SK-N-SH (cell line): Measurements from ENCODE around the gene STAM2. TPM values are rescaled to one million over a fixed set of nuclear protein-coding genes. Genes with fewer than 3 reads are reported as not detected.
"Not testable (repeated sequence)": the region's sequence is repeated elsewhere in the genome, so short reads cannot be mapped to it uniquely, and the experiment has no call there.

Source experiments
- CTCF ChIA-PET: fragments of 300-600, 350-600 bp; formaldehyde crosslinking; extraction: SDS; loops from one replicate; lab custom pipeline; 2021; lab: Yijun Ruan, JAX
- POLR2A ChIA-PET: fragments of 350-600 bp; sonication (Branson Sonifier 250); formaldehyde crosslinking; extraction: SDS; loops from one replicate; lab custom pipeline; 2020; ENCODE audit warnings: antibody characterized with exemption, inconsistent platforms; lab: Yijun Ruan, JAX
- DNase-seq: peaks from one replicate; pipeline ENCODE4 v3.0.0; 2012
- H2AFZ ChIP-seq: fragments of 200-600 bp; sonication (generic); 2 replicates; pipeline ENCODE4 v1.8.1; 2016; ENCODE audit warnings: antibody characterized with exemption, mild to moderate bottlenecking, low read depth
- H3F3A ChIP-seq: fragments of 200-600 bp; sonication (generic); replicated peaks from 2 replicates; pipeline ENCODE3; 2016; ENCODE audit warnings: antibody characterized with exemption, mild to moderate bottlenecking; ENCODE audit not compliant: insufficient read depth
- H3K27ac ChIP-seq, 2 experiments: fragments of 200-500 bp in 1 of 2; fragments of 200-600 bp in 1 of 2; sonication (Bioruptor generic) in 1 of 2; sonication (generic), shearing (Covaris generic) in 1 of 2; 2 replicates each; pipeline versions ENCODE4 v1.5.1 to v1.6.1; 2014 to 2016; ENCODE audit warnings: low read depth in 2 of 2, inconsistent platforms in 1 of 2, low read length in 1 of 2, mild to moderate bottlenecking in 1 of 2, mixed read lengths in 1 of 2
- H3K27me3 ChIP-seq: fragments of 200-600 bp; sonication (generic), shearing (Covaris generic); 2 replicates; pipeline ENCODE4 v1.6.1; 2016; ENCODE audit warnings: mixed run types; ENCODE audit not compliant: insufficient read depth
- H3K36me3 ChIP-seq, 2 experiments: fragments of 200-500 bp in 1 of 2; fragments of 200-600 bp in 1 of 2; sonication (Bioruptor generic) in 1 of 2; sonication (generic) in 1 of 2; replicated peaks in 1 of 2; 2 replicates each; pipeline versions ENCODE3 to v1.5.1; 2014 to 2016; ENCODE audit warnings: low read length in 1 of 2, mild to moderate bottlenecking in 1 of 2; ENCODE audit not compliant: insufficient read depth in 2 of 2, control insufficient read depth in 1 of 2
- H3K4me1 ChIP-seq, 2 experiments: fragments of 200-500 bp in 1 of 2; fragments of 200-600 bp in 1 of 2; sonication (Bioruptor generic) in 1 of 2; sonication (generic), shearing (Covaris generic) in 1 of 2; 2 replicates each; pipeline versions ENCODE4 v1.5.1 to v1.6.1; 2014 to 2016; ENCODE audit warnings: low read depth in 1 of 2, low read length in 1 of 2, mixed run types in 1 of 2; ENCODE audit not compliant: insufficient read depth in 2 of 2, control insufficient read depth in 1 of 2
- H3K4me2 ChIP-seq: fragments of 200-600 bp; sonication (generic), shearing (Covaris generic); 2 replicates; pipeline ENCODE4 v1.6.1; 2017; ENCODE audit warnings: mixed run types
- H3K4me3 ChIP-seq, 2 experiments: fragments of 200-500 bp in 1 of 2; fragments of 200-600 bp in 1 of 2; sonication (Bioruptor generic) in 1 of 2; sonication (generic), shearing (Covaris generic) in 1 of 2; 2 replicates each; pipeline versions ENCODE4 v1.5.1 to v1.8.1; 2014 to 2016; ENCODE audit warnings: low read depth in 2 of 2, inconsistent platforms in 1 of 2, low read length in 1 of 2, mild to moderate bottlenecking in 1 of 2, mixed read lengths in 1 of 2, moderate library complexity in 1 of 2
- H3K79me2 ChIP-seq: fragments of 200-600 bp; sonication (generic); 2 replicates; pipeline ENCODE4 v1.8.1; 2017; ENCODE audit warnings: mild to moderate bottlenecking; ENCODE audit not compliant: insufficient read depth
- H3K9ac ChIP-seq: fragments of 200-600 bp; sonication (generic); 2 replicates; pipeline ENCODE4 v1.6.1; 2017; ENCODE audit warnings: mixed run types
- H3K9me2 ChIP-seq: fragments of 200-600 bp; sonication (generic); 2 replicates; pipeline ENCODE4 v1.6.1; 2017; ENCODE audit warnings: mixed run types
- H3K9me3 ChIP-seq: fragments of 200-600 bp; sonication (generic); 2 replicates; pipeline ENCODE4 v1.6.1; 2017; ENCODE audit warnings: mixed run types, mild to moderate bottlenecking, moderate library complexity
- H4K20me1 ChIP-seq: fragments of 200-600 bp; sonication (generic); 2 replicates; pipeline ENCODE4 v1.6.1; 2017; ENCODE audit warnings: mild to moderate bottlenecking, mixed run types; ENCODE audit not compliant: insufficient read depth
- EP300 ChIP-seq, 2 experiments: IDR thresholded peaks; 2 replicates each; pipeline versions ENCODE4 v1.4.0 to v1.6.1; 2012; ENCODE audit warnings: borderline replicate concordance in 1 of 2, low read depth in 1 of 2, low read length in 1 of 2
- FOXM1 ChIP-seq: IDR thresholded peaks from 2 replicates; pipeline ENCODE4 v1.4.0; 2012; ENCODE audit warnings: low read depth, mild to moderate bottlenecking
- GABPA ChIP-seq: IDR thresholded peaks from 2 replicates; pipeline ENCODE4 v1.4.0; 2012; ENCODE audit warnings: low read depth, mild to moderate bottlenecking
- JUND ChIP-seq: IDR thresholded peaks from 2 replicates; pipeline ENCODE4 v1.4.0; 2012
- POLR2AphosphoS5 ChIP-seq: IDR thresholded peaks from 2 replicates; pipeline ENCODE4 v1.6.1; 2012; ENCODE audit warnings: low read depth, low read length
- SMC3 ChIP-seq: IDR thresholded peaks from 2 replicates; pipeline ENCODE4 v1.6.1; 2012; ENCODE audit warnings: low read depth, low read length, improper control_type of control experiment
- TAF1 ChIP-seq: IDR thresholded peaks from 2 replicates; pipeline ENCODE4 v1.6.1; 2012; ENCODE audit warnings: low read depth, mild to moderate bottlenecking, low read length, moderate library complexity, borderline replicate concordance
- TEAD4 ChIP-seq: IDR thresholded peaks from 2 replicates; pipeline ENCODE4 v1.4.0; 2012; ENCODE audit warnings: mild to moderate bottlenecking, borderline replicate concordance; ENCODE audit not compliant: insufficient read depth
- USF2 ChIP-seq: fragments of 150-350 bp; IDR thresholded peaks from 2 replicates; pipeline ENCODE4 v1.6.1; 2017; ENCODE audit warnings: antibody characterized with exemption, low read length, low read depth, borderline replicate concordance
- YY1 ChIP-seq: IDR thresholded peaks from 2 replicates; pipeline ENCODE4 v1.4.0; 2012; ENCODE audit warnings: low read depth, mild to moderate bottlenecking
- ZBTB33 ChIP-seq: IDR thresholded peaks from 2 replicates; pipeline ENCODE4 v1.4.0; 2012; ENCODE audit warnings: low read depth, borderline replicate concordance
- WGBS: methylation state at CpG from one replicate; pipeline ENCODE4 v1.1.6; 2017; ENCODE audit warnings: low lambda C conversion rate; 5-methylcytosine and 5-hydroxymethylcytosine counted together
- polyA plus RNA-seq, 3 experiments: library from polyadenylated mRNA; depleted of rRNA; stranded (reverse); fragments of >200 nt; gene quantifications; 2 replicates each; pipeline ENCODE4 v1.2.3, GENCODE V29; 2012
- TF ChIP-seq, protein P1 (sequence below): IDR thresholded peaks from 2 replicates; pipeline ENCODE4 v1.4.0; 2012; ENCODE audit warnings: low read depth, borderline replicate concordance
- TF ChIP-seq, protein P2 (sequence below): fragments of 200-600 bp; sonication (generic); IDR thresholded peaks from 2 replicates; pipeline ENCODE4 v1.6.1; 2017; ENCODE audit warnings: antibody characterized with exemption, mild to moderate bottlenecking, moderate library complexity

The STAM2 gene
- polyA plus RNA-seq, 1 of the 3 experiments (the other 2 are of a cell fraction) = 6.9 TPM

- H3K27ac ChIP-seq = no peak overlapping the region
- H3K36me3 ChIP-seq = peaks cover 0 to 5% of the 10 kb centered on the region in 2 experiments
- H3F3A ChIP-seq = no peaks in the 10 kb centered on the region
- no peaks in the 10 kb centered on the region for H3K9me3 ChIP-seq
- H3K79me2 ChIP-seq = peaks cover 74% of the 10 kb centered on the region
- no peak for DNase-seq
- no peak overlapping the region for H3K4me2 ChIP-seq
- CTCF ChIA-PET = interaction anchor here (0.6 to 1.3 kb wide), 4 partner anchors 14 to 899 kb away, joined by 3 read pairs; partner anchors contain the start of gene STAM2
- H3K4me3 ChIP-seq = no peak overlapping the region
- POLR2A ChIA-PET = no interaction called here
- H3K9me2 ChIP-seq = no peaks in the 10 kb centered on the region
- no peaks in the 10 kb centered on the region for H3K4me1 ChIP-seq
- no peak overlapping the region for H2AFZ ChIP-seq
- H4K20me1 ChIP-seq = peaks cover 38% of the 10 kb centered on the region
- H3K27me3 ChIP-seq = no peaks in the 10 kb centered on the region
- no peak overlapping the region for H3K9ac ChIP-seq
- 97% methylated on average over 3 of the region's 3 CpGs for WGBS
- TF ChIP-seq EP300 (IDR thresholded peaks at IDR 0.05; ENCODE audit: borderline replicate concordance in 1 of 2, low read depth in 1 of 2, low read length in 1 of 2) (no peak), JUND (no peak), POLR2AphosphoS5 (no peak), SMC3 (no peak), TAF1 (no peak), USF2 (no peak), FOXM1 (no peak), TEAD4 (no peak)
- TF ChIP-seq, protein P1, sequence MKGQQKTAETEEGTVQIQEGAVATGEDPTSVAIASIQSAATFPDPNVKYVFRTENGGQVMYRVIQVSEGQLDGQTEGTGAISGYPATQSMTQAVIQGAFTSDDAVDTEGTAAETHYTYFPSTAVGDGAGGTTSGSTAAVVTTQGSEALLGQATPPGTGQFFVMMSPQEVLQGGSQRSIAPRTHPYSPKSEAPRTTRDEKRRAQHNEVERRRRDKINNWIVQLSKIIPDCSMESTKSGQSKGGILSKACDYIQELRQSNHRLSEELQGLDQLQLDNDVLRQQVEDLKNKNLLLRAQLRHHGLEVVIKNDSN = no peak
- TF ChIP-seq, protein P2, sequence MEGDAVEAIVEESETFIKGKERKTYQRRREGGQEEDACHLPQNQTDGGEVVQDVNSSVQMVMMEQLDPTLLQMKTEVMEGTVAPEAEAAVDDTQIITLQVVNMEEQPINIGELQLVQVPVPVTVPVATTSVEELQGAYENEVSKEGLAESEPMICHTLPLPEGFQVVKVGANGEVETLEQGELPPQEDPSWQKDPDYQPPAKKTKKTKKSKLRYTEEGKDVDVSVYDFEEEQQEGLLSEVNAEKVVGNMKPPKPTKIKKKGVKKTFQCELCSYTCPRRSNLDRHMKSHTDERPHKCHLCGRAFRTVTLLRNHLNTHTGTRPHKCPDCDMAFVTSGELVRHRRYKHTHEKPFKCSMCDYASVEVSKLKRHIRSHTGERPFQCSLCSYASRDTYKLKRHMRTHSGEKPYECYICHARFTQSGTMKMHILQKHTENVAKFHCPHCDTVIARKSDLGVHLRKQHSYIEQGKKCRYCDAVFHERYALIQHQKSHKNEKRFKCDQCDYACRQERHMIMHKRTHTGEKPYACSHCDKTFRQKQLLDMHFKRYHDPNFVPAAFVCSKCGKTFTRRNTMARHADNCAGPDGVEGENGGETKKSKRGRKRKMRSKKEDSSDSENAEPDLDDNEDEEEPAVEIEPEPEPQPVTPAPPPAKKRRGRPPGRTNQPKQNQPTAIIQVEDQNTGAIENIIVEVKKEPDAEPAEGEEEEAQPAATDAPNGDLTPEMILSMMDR = no peak
Observed at GRCh38 chr2:152162141-152162540, 13.4 kb downstream of the STAM2 start.

GRCh38 chr2:152161598-152161997 is 14.0 kb downstream of the STAM2 start:
- TF ChIP-seq YY1 (no peak), POLR2AphosphoS5 (no peak), GABPA (no peak), ZBTB33 (no peak)
- Histone ChIP-seq H3K4me2 (no peak overlapping the region), H3K9me2 (no peaks in the 10 kb centered on the region), H3K4me1 (no peaks in the 10 kb centered on the region), H2AFZ (no peak overlapping the region), H3F3A (no peaks in the 10 kb centered on the region), H3K9me3 (no peaks in the 10 kb centered on the region), H3K27me3 (no peaks in the 10 kb centered on the region), H4K20me1 (peaks cover 35% of the 10 kb centered on the region), H3K36me3 (peaks cover 0 to 5% of the 10 kb centered on the region in 2 experiments), H3K4me3 (no peak overlapping the region), H3K27ac (no peak overlapping the region), H3K9ac (no peak overlapping the region), H3K79me2 (peaks cover 74% of the 10 kb centered on the region)
- 84% methylated on average over 4 of the region's 4 CpGs for WGBS
- CTCF ChIA-PET = interaction anchor here (1.3 kb wide), 1 partner anchor 465 kb away, joined by 3 read pairs; no protein-coding TSS in a partner anchor
- POLR2A ChIA-PET = no interaction called here
- no peak for DNase-seq

- H2AFZ ChIP-seq, H3K27me3 ChIP-seq, CTCF ChIA-PET, H3K4me3 ChIP-seq, H3F3A ChIP-seq, H3K27ac ChIP-seq, H3K4me1 ChIP-seq, H3K36me3 ChIP-seq, H3K9me3 ChIP-seq, POLR2A ChIA-PET, H3K4me2 ChIP-seq, DNase-seq, H3K9ac ChIP-seq, H3K9me2 ChIP-seq: not testable (repeated sequence)
- H3K79me2 ChIP-seq = peaks cover 74% of the 10 kb centered on the region
- H4K20me1 ChIP-seq = peaks cover 24% of the 10 kb centered on the region
- WGBS = no CpG with 5 or more reads among the region's 31 CpGs
Observed at GRCh38 chr2:152160378-152160777, 15.2 kb downstream of the STAM2 start.
